Tibial nerve (tissue), 4 donors: ENCODE measurements around the gene MYO18B. TPM values are rescaled to one million over a fixed set of nuclear protein-coding genes. Genes with fewer than 3 reads are reported as not detected.

Experiments
- DNase-seq, 2 donors: peaks; one replicate each; pipeline ENCODE4 v3.0.0-alpha.2; 2019; ENCODE audit warnings: low spot score in 2 of 2
- H3K27ac ChIP-seq, 4 donors: fragments of 200-600 bp; sonication (generic) in 3 of 4; one replicate each; pipeline ENCODE4 v1.5.1; 2017 to 2019; ENCODE audit warnings: mild to moderate bottlenecking in 1 of 4
- H3K27me3 ChIP-seq, 2 donors: fragments of 200-600 bp; sonication (generic) in 1 of 2; one replicate each; pipeline versions ENCODE4 v1.5.1 to v1.6.0; 2017 to 2019
- H3K36me3 ChIP-seq, 3 donors: fragments of 200-600 bp; sonication (generic); one replicate each; pipeline ENCODE4 v1.5.1; 2018 to 2019
- H3K4me1 ChIP-seq, 4 donors: fragments of 200-600 bp; sonication (generic) in 3 of 4; one replicate each; pipeline ENCODE4 v1.5.1; 2017 to 2019
- H3K4me3 ChIP-seq, 4 donors: fragments of 200-600 bp; sonication (generic) in 3 of 4; one replicate each; pipeline ENCODE4 v1.5.1; 2017 to 2019; ENCODE audit warnings: mild to moderate bottlenecking in 1 of 4, moderate library complexity in 1 of 4
- H3K9me3 ChIP-seq, 4 donors: fragments of 200-600 bp; sonication (generic) in 3 of 4; one replicate each; pipeline ENCODE4 v1.5.1; 2017 to 2019
- EP300 ChIP-seq, 2 donors: sonication (generic); formaldehyde crosslinking; IDR thresholded peaks; one replicate each; pipeline ENCODE4 v1.6.1; 2017; ENCODE audit warnings: antibody characterized with exemption in 2 of 2, mild to moderate bottlenecking in 1 of 2
- POLR2A ChIP-seq, 2 donors: fragments of 450-650 bp; IDR thresholded peaks; one replicate each; pipeline ENCODE4 v1.6.1; 2017; ENCODE audit warnings: antibody characterized with exemption in 2 of 2, mild to moderate bottlenecking in 2 of 2, moderate library complexity in 2 of 2
- WGBS, 2 donors: methylation state at CpG; one replicate each; pipeline ENCODE4 v1.1.5; 2018; 5-methylcytosine and 5-hydroxymethylcytosine counted together
- total RNA-seq, 4 donors: library from RNA; depleted of rRNA; stranded (reverse); fragments of >200 nt; gene quantifications; one replicate each; pipeline ENCODE4 v1.1.0, GENCODE V29; 2016
- TF ChIP-seq, protein P1 (sequence below), 5 experiments: fragments of 200-600 bp in 3 of 5; fragments of 450-650 bp in 2 of 5; sonication (generic) in 3 of 5; IDR thresholded peaks; one replicate each; pipeline ENCODE4 v1.5.1; 2016 to 2019; ENCODE audit warnings: antibody characterized with exemption in 5 of 5, mild to moderate bottlenecking in 3 of 5, moderate library complexity in 2 of 5

MYO18B gene
- total RNA-seq, 4 donors from 2014 or later: under 0.01 TPM; not detected in 2

DNA sequence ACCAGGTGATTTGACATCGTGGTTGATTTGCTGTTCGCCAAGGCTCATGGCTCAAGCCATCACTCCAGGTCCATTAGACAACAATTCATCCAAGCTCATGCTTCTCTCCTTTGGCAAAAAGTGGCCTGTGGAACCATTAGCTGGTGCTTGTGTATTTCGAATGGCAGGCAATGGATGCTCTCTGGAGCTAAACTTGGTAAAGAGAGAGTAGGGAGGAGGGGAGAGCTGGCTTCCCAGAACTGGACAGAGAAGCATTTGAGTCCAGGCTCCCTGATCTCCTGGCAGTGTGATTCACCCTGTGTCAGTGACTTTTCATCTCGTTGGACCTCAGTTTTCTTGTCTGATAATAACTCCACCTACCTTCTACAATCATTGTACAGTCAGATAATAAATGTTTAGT is 64.6 kb downstream of the MYO18B start:
- TF ChIP-seq POLR2A (IDR thresholded peaks at IDR 0.05) (no peak), EP300 (IDR thresholded peaks at IDR 0.05) (no peak)
- TF ChIP-seq, protein P1, sequence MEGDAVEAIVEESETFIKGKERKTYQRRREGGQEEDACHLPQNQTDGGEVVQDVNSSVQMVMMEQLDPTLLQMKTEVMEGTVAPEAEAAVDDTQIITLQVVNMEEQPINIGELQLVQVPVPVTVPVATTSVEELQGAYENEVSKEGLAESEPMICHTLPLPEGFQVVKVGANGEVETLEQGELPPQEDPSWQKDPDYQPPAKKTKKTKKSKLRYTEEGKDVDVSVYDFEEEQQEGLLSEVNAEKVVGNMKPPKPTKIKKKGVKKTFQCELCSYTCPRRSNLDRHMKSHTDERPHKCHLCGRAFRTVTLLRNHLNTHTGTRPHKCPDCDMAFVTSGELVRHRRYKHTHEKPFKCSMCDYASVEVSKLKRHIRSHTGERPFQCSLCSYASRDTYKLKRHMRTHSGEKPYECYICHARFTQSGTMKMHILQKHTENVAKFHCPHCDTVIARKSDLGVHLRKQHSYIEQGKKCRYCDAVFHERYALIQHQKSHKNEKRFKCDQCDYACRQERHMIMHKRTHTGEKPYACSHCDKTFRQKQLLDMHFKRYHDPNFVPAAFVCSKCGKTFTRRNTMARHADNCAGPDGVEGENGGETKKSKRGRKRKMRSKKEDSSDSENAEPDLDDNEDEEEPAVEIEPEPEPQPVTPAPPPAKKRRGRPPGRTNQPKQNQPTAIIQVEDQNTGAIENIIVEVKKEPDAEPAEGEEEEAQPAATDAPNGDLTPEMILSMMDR (IDR thresholded peaks at IDR 0.05): no peak
- H3K36me3 ChIP-seq: no peaks in the 10 kb centered on the region
- 66 to 82% methylated on average over 4 of the region's 4 CpGs for WGBS, 2 donors
- H3K4me1 ChIP-seq: no peaks in the 10 kb centered on the region
- H3K27me3 ChIP-seq: no peaks in the 10 kb centered on the region
- no peak for DNase-seq
- peaks cover 0 to 20% (median 1%) of the 10 kb centered on the region in 4 donors for H3K9me3 ChIP-seq
- no peak overlapping the region for H3K4me3 ChIP-seq
- no peak overlapping the region for H3K27ac ChIP-seq

DNA sequence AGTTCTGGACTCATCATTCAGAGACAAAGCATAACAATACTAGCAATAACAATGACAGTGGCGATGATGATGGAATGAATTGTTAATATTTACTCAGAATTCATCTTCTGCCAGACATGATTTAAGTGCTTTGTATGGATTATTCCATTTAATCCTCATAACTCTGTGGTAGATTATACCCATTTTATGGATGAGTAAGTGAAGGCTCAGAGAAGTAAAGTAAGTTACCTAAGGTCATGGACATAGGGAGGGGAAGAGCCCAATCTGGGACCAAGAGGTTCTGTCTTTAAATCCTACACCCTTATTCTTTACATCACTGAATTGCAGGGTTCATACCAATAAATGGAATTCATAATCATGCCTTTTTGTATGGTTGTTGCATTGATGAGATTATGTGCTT is 72.7 kb downstream of the MYO18B start:
- Histone ChIP-seq H3K4me1 (no peaks in the 10 kb centered on the region), H3K36me3 (no peaks in the 10 kb centered on the region), H3K27ac (no peak overlapping the region), H3K4me3 (no peak overlapping the region), H3K9me3 (no peaks in the 10 kb centered on the region), H3K27me3 (no peaks in the 10 kb centered on the region)
- no peak for DNase-seq
- TF ChIP-seq POLR2A (IDR thresholded peaks at IDR 0.05) (no peak), EP300 (IDR thresholded peaks at IDR 0.05) (no peak)
- TF ChIP-seq, protein P1 (IDR thresholded peaks at IDR 0.05): no peak
- 86 to 97% methylated on average over 1 of the region's 1 CpG for WGBS, 2 donors

DNA sequence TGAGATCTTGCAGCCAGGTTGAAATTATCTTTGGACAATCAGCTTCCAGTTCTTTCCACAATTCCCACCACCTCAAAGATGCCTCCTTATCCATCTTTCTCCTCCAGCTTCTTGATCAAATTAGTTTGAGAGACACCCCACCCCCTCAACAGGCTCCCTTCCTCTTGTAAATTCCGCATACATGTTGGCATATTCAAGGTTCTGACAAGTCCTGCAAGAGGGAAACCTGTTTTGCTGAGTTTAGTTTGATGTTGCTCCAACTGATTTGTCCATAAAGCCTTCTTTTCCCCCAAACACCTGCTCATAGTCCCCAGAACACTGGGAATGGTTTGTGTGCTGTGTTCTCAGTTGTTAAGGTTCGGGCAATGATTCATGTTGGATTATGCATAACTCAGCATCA is 73.6 kb downstream of the MYO18B start:
- Histone ChIP-seq H3K27ac (no peak overlapping the region), H3K9me3 (no peaks in the 10 kb centered on the region), H3K4me3 (no peak overlapping the region), H3K4me1 (no peaks in the 10 kb centered on the region), H3K27me3 (no peaks in the 10 kb centered on the region), H3K36me3 (no peaks in the 10 kb centered on the region)
- TF ChIP-seq EP300 (IDR thresholded peaks at IDR 0.05) (no peak), POLR2A (IDR thresholded peaks at IDR 0.05) (no peak)
- TF ChIP-seq, protein P1 (IDR thresholded peaks at IDR 0.05): no peak
- no peak for DNase-seq
- 68 to 91% methylated on average over 2 of the region's 2 CpGs for WGBS, 2 donors

- Histone ChIP-seq H3K27ac (no peak overlapping the region), H3K9me3 (no peaks in the 10 kb centered on the region), H3K27me3 (no peaks in the 10 kb centered on the region), H3K4me3 (no peak overlapping the region), H3K36me3 (no peaks in the 10 kb centered on the region), H3K4me1 (no peaks in the 10 kb centered on the region)
- TF ChIP-seq, protein P1 (IDR thresholded peaks at IDR 0.05): no peak
- TF ChIP-seq POLR2A (IDR thresholded peaks at IDR 0.05) (no peak), EP300 (IDR thresholded peaks at IDR 0.05) (no peak)
- DNase-seq: no peak
- 80 to 85% methylated on average over 7 of the region's 7 CpGs for WGBS, 2 donors
These were observed 74.6 kb downstream of the MYO18B start for GRCh38 chr22:25816522-25817059.

DNA sequence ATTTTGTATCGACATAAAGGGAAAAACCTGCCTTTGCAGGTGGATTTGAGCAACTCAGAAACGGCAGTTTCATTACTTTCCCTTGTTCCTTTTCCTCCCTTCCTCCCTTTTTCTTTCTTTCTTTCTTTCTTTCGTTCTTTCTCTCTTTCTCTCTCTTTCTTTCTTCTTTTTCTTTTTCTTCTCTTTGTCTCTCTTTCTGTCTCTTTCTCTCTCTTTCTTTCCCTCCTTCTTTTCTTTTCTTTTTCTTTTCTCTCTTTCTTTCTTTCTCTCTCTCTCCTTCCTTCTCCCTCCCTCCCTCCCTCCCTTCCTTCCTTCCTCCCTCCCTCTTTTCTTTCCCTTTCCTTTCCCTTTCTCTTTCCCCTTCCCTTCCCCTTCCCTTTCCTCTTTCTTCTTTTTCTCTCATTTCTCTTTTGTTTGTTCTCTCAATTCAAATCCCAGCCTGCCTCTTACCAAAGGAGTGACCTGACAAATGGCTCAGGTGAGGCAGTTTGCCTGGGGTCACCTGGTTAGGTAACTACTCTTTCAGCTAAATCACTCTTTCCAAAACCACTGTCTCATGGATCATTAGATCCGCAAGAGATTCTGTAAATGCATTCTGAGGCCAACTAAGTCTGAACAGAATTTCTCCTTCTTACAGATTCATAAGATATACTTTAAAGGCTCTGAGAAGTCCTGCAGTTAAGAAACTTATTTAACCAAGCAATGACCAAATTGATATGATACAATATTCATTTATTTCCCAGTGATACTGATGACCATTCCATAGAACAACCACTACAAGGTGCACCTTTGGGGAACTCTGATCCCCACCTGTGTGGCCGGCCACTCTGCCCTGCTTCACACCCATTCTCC is 75.3 kb downstream of the MYO18B start:
- DNase-seq: no peak
- WGBS, 2 donors: 78 to 81% methylated on average over 5 of the region's 5 CpGs
- Histone ChIP-seq H3K9me3 (no peaks in the 10 kb centered on the region), H3K27me3 (no peaks in the 10 kb centered on the region), H3K4me1 (no peaks in the 10 kb centered on the region), H3K27ac (no peak overlapping the region), H3K4me3 (no peak overlapping the region), H3K36me3 (no peaks in the 10 kb centered on the region)
- TF ChIP-seq, protein P1 (IDR thresholded peaks at IDR 0.05): no peak
- no peak for TF ChIP-seq EP300 (IDR thresholded peaks at IDR 0.05)
- TF ChIP-seq POLR2A (IDR thresholded peaks at IDR 0.05): no peak
